OCI-LY3 (cell line): ENCODE results near the gene BCL10.

Experiments
- H2AFZ ChIP-seq: fragments of 200-600, 300-600 bp; shearing (Covaris generic); 2 replicates; pipeline ENCODE4 v1.6.0; 2014; ENCODE audit warnings: antibody characterized with exemption, low read depth, low read length
- H3K27ac ChIP-seq: fragments of 200-600, 300-600 bp; sonication (generic); 2 replicates; pipeline ENCODE4 v1.5.1; 2014; ENCODE audit warnings: mild to moderate bottlenecking, low read length, moderate library complexity, mixed read lengths
- H3K27me3 ChIP-seq: fragments of 200-600, 300-600 bp; sonication (generic); 2 replicates; pipeline ENCODE4 v1.6.1; 2014; ENCODE audit warnings: low read depth, low read length, mixed read lengths
- H3K36me3 ChIP-seq: fragments of 200-600, 300-600 bp; sonication (generic); replicated peaks from 2 replicates; pipeline ENCODE3; 2014; ENCODE audit warnings: low read depth, low read length, mixed read lengths
- H3K4me1 ChIP-seq: fragments of 300-600, 200-600 bp; sonication (generic); 2 replicates; pipeline ENCODE4 v1.6.1; 2014; ENCODE audit warnings: low read length, mixed read lengths
- H3K4me2 ChIP-seq: fragments of 200-600, 300-600 bp; sonication (generic); 2 replicates; pipeline ENCODE4 v1.6.1; 2014; ENCODE audit warnings: low read length, mixed read lengths
- H3K4me3 ChIP-seq: fragments of 300-600, 200-600 bp; sonication (generic); 2 replicates; pipeline ENCODE4 v1.5.1; 2014; ENCODE audit warnings: antibody characterized with exemption, mild to moderate bottlenecking, low read length, moderate library complexity
- H3K79me2 ChIP-seq: fragments of 300-600, 200-600 bp; shearing (Covaris generic); 2 replicates; pipeline ENCODE4 v1.6.1; 2014; ENCODE audit warnings: mild to moderate bottlenecking, low read length, mixed read lengths
- H3K9ac ChIP-seq: fragments of 300-600, 200-600 bp; shearing (Covaris generic); 2 replicates; pipeline ENCODE4 v1.6.0; 2014; ENCODE audit warnings: mild to moderate bottlenecking, low read length, moderate library complexity
- H3K9me3 ChIP-seq: fragments of 200-600, 300-600 bp; shearing (Covaris generic); 2 replicates; pipeline ENCODE4 v1.6.1; 2014; ENCODE audit warnings: low read length, mixed read lengths; ENCODE audit not compliant: insufficient read depth
- H4K20me1 ChIP-seq: fragments of 200-600, 300-600 bp; sonication (generic); 2 replicates; pipeline ENCODE4 v1.6.1; 2016; ENCODE audit warnings: low read length, mixed read lengths; ENCODE audit not compliant: insufficient read depth
- CTCF ChIP-seq: fragments of 200-600, 300-600 bp; sonication (generic); IDR thresholded peaks from 2 replicates; pipeline ENCODE4 v1.5.1; 2014; ENCODE audit warnings: antibody characterized with exemption, low read length, low read depth
- EZH2phosphoT487 ChIP-seq: fragments of 200-600 bp; shearing (Covaris generic); IDR thresholded peaks from 2 replicates; pipeline ENCODE4 v1.6.1; 2018; ENCODE audit warnings: antibody characterized with exemption, mixed run types, low read depth

The BCL10 gene

DNA sequence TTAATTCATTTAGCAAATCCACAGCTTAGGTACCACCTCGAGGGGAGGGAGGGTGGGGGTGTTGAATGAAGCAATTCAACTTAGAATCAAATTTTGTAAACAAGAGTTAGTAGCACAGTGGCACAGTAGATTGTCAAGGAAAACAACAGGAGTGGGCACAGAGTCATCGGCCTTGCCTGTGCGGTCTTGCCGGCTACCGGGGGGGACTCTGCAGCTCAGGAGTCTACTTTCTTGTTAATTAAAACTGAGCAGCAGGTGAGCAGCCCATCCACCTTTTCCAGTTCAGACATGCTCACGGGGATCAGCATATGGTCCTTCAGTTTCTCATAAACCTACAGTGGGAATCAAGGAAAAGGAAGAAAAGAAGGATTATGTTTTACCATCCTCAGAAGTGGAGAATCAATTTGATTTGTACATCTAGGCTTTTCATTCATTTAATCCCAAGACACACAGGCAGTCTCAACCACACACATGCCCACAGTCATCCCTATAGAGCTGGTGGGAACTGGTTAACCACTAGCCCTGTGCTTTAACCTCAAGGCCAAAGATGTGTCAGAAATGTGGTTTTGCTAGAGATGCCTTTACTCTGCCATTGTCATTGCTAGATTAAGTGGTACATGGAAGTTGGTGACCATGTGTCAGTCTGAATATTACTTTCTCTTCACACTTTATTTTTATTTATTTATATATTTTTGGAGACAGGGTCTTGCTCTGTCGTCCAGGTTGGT lies 45.0 kb upstream of the BCL10 start:
- peaks cover 12% of the 10 kb centered on the region for H3K4me1 ChIP-seq
- H3K79me2 ChIP-seq, result no peaks in the 10 kb centered on the region
- no peaks in the 10 kb centered on the region for H3K27me3 ChIP-seq
- H3K27ac ChIP-seq, result no peak overlapping the region
- no peaks in the 10 kb centered on the region for H4K20me1 ChIP-seq
- no peak overlapping the region for H3K4me3 ChIP-seq
- no peak overlapping the region for H2AFZ ChIP-seq
- no peak overlapping the region for H3K9ac ChIP-seq
- H3K9me3 ChIP-seq, result no peaks in the 10 kb centered on the region
- no peak overlapping the region for H3K4me2 ChIP-seq
- TF ChIP-seq CTCF, result no peak
- no peak for TF ChIP-seq EZH2phosphoT487
- no peaks in the 10 kb centered on the region for H3K36me3 ChIP-seq

- Histone ChIP-seq H3K79me2 (no peaks in the 10 kb centered on the region), H3K27me3 (no peaks in the 10 kb centered on the region), H3K9ac (no peak overlapping the region), H3K4me3 (no peak overlapping the region), H4K20me1 (no peaks in the 10 kb centered on the region), H3K36me3 (no peaks in the 10 kb centered on the region), H3K4me2 (no peak overlapping the region), H3K4me1 (peaks cover 12% of the 10 kb centered on the region), H3K9me3 (no peaks in the 10 kb centered on the region), H2AFZ (no peak overlapping the region), H3K27ac (no peak overlapping the region)
- no peak for TF ChIP-seq CTCF
- TF ChIP-seq EZH2phosphoT487, result no peak
Measured at GRCh38 chr1:85320371-85321131, 44.1 kb upstream of the BCL10 start.

GRCh38 chr1:85319931-85320330 lies 43.5 kb upstream of the BCL10 start:
- H3K27me3 ChIP-seq, result no peaks in the 10 kb centered on the region
- H3K4me3 ChIP-seq, result no peak overlapping the region
- no peaks in the 10 kb centered on the region for H3K79me2 ChIP-seq
- H3K4me1 ChIP-seq, result peaks cover 12% of the 10 kb centered on the region
- H2AFZ ChIP-seq, result no peak overlapping the region
- H3K4me2 ChIP-seq, result no peak overlapping the region
- H4K20me1 ChIP-seq, result no peaks in the 10 kb centered on the region
- no peak overlapping the region for H3K27ac ChIP-seq
- H3K9ac ChIP-seq, result no peak overlapping the region
- H3K36me3 ChIP-seq, result no peaks in the 10 kb centered on the region
- TF ChIP-seq CTCF (no peak), EZH2phosphoT487 (no peak)
- no peaks in the 10 kb centered on the region for H3K9me3 ChIP-seq

GRCh38 chr1:85319491-85319890 lies 43.1 kb upstream of the BCL10 start:
- no peak overlapping the region for H3K4me2 ChIP-seq
- H4K20me1 ChIP-seq, result no peaks in the 10 kb centered on the region
- no peak overlapping the region for H3K4me3 ChIP-seq
- TF ChIP-seq CTCF (no peak), EZH2phosphoT487 (no peak)
- no peak overlapping the region for H3K27ac ChIP-seq
- no peak overlapping the region for H2AFZ ChIP-seq
- no peaks in the 10 kb centered on the region for H3K36me3 ChIP-seq
- no peaks in the 10 kb centered on the region for H3K9me3 ChIP-seq
- H3K9ac ChIP-seq, result no peak overlapping the region
- H3K79me2 ChIP-seq, result no peaks in the 10 kb centered on the region
- H3K4me1 ChIP-seq, result peaks cover 12% of the 10 kb centered on the region
- no peaks in the 10 kb centered on the region for H3K27me3 ChIP-seq
